Measurements from ENCODE around the gene MUC6. TPM values are rescaled to one million over a fixed set of nuclear protein-coding genes. Genes with fewer than 3 reads are reported as not detected.

Gene MUC6
- total and polyA plus RNA-seq, 3 donors from 2014 or later = 0.16 to 1.5 (median 0.19) TPM

DNA sequence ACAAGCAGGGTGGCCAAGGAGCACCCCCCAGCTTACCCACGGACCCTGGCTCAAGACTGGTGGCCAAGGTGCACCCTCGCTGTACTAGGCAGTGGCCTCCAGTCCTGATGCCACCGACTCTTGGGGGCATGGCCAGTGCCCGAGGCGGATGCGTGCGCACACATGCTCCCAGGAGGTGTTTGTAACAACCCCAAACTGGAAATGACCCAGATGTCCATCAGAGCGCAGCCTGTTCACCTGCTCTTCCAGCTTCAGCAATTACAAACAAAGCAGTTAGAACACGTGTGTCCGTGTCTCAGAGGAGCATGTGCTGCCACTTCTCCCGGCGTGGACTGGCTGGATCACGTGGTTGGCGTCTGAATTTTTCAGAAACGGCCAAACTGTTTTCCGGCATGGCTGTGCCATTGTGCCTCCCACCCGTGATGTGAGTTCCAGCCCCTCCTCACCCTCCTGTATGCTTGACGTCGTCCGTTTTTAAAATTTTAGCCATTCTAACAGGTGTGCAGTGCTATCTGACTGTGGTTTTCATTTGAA lies 7.1 kb upstream of the MUC6 start:
- Histone ChIP-seq H3K4me3 (no peak overlapping the region), H3K4me1 (no peaks in the 10 kb centered on the region), H3K27me3 (no peaks in the 10 kb centered on the region), H3K27ac (no peak overlapping the region), H3K9me3 (no peaks in the 10 kb centered on the region), H3K36me3 (ENCODE audit: low read depth, missing control alignments) (no peaks in the 10 kb centered on the region)
- no peak for TF ChIP-seq POLR2A (IDR thresholded peaks at IDR 0.05)
- TF ChIP-seq, protein P1, sequence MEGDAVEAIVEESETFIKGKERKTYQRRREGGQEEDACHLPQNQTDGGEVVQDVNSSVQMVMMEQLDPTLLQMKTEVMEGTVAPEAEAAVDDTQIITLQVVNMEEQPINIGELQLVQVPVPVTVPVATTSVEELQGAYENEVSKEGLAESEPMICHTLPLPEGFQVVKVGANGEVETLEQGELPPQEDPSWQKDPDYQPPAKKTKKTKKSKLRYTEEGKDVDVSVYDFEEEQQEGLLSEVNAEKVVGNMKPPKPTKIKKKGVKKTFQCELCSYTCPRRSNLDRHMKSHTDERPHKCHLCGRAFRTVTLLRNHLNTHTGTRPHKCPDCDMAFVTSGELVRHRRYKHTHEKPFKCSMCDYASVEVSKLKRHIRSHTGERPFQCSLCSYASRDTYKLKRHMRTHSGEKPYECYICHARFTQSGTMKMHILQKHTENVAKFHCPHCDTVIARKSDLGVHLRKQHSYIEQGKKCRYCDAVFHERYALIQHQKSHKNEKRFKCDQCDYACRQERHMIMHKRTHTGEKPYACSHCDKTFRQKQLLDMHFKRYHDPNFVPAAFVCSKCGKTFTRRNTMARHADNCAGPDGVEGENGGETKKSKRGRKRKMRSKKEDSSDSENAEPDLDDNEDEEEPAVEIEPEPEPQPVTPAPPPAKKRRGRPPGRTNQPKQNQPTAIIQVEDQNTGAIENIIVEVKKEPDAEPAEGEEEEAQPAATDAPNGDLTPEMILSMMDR (IDR thresholded peaks at IDR 0.05) = no peak
- intact Hi-C loops (cut with DNase I; ENCODE audit: low total_unique reads) = no loop called here
- no peak for DNase-seq
- 87 to 90% methylated on average over 20 of the region's 20 CpGs for WGBS, 2 donors

DNA sequence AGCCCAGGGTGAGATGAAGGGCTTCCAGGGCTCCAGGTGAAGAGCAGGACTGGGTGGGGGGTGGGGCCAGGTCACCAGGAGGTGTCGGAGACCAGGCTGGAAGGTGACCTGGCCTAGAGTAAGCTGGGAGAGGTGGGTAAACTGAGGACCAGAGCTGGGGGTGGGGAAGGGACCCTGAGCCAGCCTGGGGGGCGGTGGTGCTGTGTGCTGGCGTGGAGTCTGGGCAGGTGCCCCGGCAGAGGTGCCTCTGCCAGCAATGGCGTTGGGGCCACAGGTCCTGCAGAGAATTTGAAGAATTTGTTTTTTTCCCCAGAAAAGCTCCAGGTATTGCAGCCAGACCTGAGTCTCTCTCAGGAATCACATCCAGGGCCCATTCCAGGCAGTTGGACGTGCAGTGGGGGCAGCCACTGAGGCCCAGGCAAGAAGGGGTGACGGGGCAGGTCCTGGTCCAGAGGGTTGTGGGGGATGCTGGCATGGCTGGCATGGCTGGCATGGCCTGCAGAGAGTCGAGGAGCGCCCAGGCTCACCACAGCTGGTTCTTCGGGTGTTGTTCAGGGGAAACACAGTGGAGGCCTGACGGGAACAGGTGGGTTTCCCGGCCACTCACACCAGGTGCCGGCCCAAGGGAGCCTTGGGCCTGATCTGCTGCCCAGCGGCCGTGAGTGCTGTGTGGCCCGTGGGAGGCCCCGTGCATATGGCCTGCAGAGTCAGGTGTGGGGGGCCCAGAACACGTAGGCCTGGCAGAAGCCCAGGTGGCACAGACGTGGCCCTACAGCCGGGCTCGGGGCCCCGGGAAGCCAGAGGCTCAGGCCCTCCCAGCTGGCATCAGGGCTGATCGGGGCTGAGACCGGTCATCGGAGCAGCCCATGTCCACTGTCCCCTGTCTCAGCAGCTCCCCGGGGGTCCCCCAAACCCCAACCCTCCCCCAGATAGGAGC lies 6.4 kb upstream of the MUC6 start:
- Histone ChIP-seq H3K4me3 (no peak overlapping the region), H3K4me1 (no peaks in the 10 kb centered on the region), H3K36me3 (ENCODE audit: low read depth, missing control alignments) (no peaks in the 10 kb centered on the region), H3K27ac (no peak overlapping the region), H3K27me3 (no peaks in the 10 kb centered on the region), H3K9me3 (no peaks in the 10 kb centered on the region)
- intact Hi-C loops (cut with DNase I; ENCODE audit: low total_unique reads) = no loop called here
- WGBS, 2 donors = 87 to 90% methylated on average over 11 to 26 of the region's 26 CpGs
- TF ChIP-seq POLR2A (IDR thresholded peaks at IDR 0.05) = no peak
- TF ChIP-seq, protein P1 (IDR thresholded peaks at IDR 0.05) = no peak
- no peak for DNase-seq

DNA sequence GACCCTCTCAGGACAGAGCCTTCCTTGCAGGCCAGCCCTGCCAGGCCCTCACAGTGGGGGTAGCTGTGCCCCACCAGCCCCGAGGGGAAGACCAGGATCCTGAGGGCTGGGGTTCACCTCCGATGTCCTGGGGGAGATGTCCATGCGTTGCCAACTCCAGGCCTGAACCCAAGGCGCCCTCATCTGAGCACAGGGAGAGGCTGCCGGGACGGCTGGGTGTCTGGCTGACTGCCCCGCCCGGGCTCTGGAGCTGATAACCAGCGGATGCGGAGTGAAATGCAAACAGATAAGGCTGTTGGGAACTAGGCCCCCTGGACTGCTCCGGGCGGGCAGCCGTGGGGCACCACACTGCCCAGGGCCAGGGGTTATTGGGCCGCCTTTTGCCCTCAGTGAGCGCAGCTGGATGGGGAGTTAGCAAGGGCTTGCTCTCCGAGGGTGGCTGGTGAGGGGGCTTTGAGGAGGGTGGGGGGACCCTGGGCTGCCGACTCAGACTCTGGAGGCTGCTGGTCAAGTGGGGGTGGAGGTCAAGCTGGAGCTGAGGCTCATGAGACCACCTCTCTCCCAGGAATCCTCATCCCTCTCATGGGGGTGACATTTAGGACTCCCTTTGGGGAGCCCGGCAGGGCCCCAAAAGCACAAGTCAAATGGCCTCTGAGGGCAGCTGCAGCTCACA lies 5.6 kb upstream of the MUC6 start:
- TF ChIP-seq, protein P1 (IDR thresholded peaks at IDR 0.05) = no peak
- TF ChIP-seq POLR2A (IDR thresholded peaks at IDR 0.05) = no peak
- 36 to 50% methylated on average over 2 to 18 of the region's 18 CpGs for WGBS, 2 donors
- Histone ChIP-seq H3K27me3 (no peaks in the 10 kb centered on the region), H3K27ac (no peak overlapping the region), H3K36me3 (ENCODE audit: low read depth, missing control alignments) (no peaks in the 10 kb centered on the region), H3K4me3 (no peak overlapping the region), H3K4me1 (no peaks in the 10 kb centered on the region), H3K9me3 (no peaks in the 10 kb centered on the region)
- DNase-seq = peak; percentile 74
- intact Hi-C loops (cut with DNase I; ENCODE audit: low total_unique reads) = no loop called here

DNA sequence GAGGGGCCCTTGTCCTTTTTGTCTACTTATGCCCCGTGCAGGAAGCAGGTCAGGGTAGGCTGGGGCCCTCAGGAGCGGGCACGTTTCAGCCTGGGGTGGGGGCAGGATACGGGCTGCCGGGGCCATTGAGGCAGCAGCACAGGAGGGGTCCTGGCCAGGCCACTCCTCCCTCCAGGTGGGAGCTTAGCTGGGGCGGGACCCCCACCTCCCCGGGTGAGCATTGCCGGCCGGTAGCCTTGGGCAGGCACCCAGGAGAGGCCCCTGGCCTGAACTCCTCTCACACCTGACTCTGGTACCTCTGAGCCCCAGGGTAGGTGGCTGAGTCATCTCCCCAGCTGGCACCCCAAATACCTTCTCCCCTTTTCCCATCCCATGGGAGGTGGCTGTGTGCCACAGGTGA lies 5.0 kb upstream of the MUC6 start:
- no peak overlapping the region for H3K27ac ChIP-seq
- H3K27me3 ChIP-seq = no peaks in the 10 kb centered on the region
- WGBS, 2 donors = 65 to 74% methylated on average over 8 to 9 of the region's 9 CpGs
- H3K4me3 ChIP-seq = no peak overlapping the region
- no peak for DNase-seq
- no peaks in the 10 kb centered on the region for H3K4me1 ChIP-seq
- intact Hi-C loops (cut with DNase I; ENCODE audit: low total_unique reads) = no loop called here
- TF ChIP-seq, protein P1 (IDR thresholded peaks at IDR 0.05) = no peak
- H3K36me3 ChIP-seq (ENCODE audit: low read depth, missing control alignments) = no peaks in the 10 kb centered on the region
- no peaks in the 10 kb centered on the region for H3K9me3 ChIP-seq

Measured in testis (tissue), 3 donors.